ENCODE results near the gene PLGRKT. TPM values are rescaled to one million over a fixed set of nuclear protein-coding genes. Genes with fewer than 3 reads are reported as not detected.

Gene PLGRKT
- total RNA-seq, 2 experiments from 2014 or later = 10.4 to 26.1 TPM

GRCh38 chr9:5450359-5451091 lies 12.8 kb upstream of the PLGRKT start, which contains the start of gene CD274:
Gene CD274 (plus strand): TSS chr9:5450542. CDS start chr9:5456114, 5,572 bp downstream.
- no TSS peak for BruUV-seq (replicated peaks)
- no peaks in the 10 kb centered on the region for H3K36me3 ChIP-seq (ENCODE audit: insufficient read depth, low read length)
- ChIA-PET POLR2A (interaction anchor here (0.8 to 2.1 kb wide), 11 partner anchors 9 to 154 kb away, joined by 3 to 17 read pairs (median 3); partner anchors contain the start of gene PLGRKT), CTCF (ENCODE audit: unreplicated experiment) (interaction anchor here (0.6 to 1.5 kb wide), 7 partner anchors 12 to 526 kb away, joined by 3 to 6 read pairs (median 4); no protein-coding TSS in a partner anchor)
- peak; percentile 74 for DNase-seq (ENCODE audit: low spot score)
- intact Hi-C loops (cut with micrococcal nuclease; ENCODE audit: unreplicated experiment) = loop anchor here (1.0 to 10.0 kb wide), 3 partner anchors 80 to 324 kb away; no protein-coding TSS in a partner anchor
- H3K27ac ChIP-seq (ENCODE audit: low read depth, low read length, poor library complexity, severe bottlenecking) = no peak within 1 kb of the TSS
- H2AFZ ChIP-seq (ENCODE audit: low read length) = peak within 1 kb of the TSS; percentile 82
- H4K20me1 ChIP-seq (ENCODE audit: insufficient read depth, low read length) = no peaks in the 10 kb centered on the region
- no peaks in the 10 kb centered on the region for H3K79me2 ChIP-seq (ENCODE audit: insufficient read depth, low read depth, low read length)
- TF ChIP-seq CTCF (conservative IDR thresholded peaks at IDR 0.05; ENCODE audit: low read length) (peak; percentile 81), EZH2phosphoT487 (IDR thresholded peaks at IDR 0.05; ENCODE audit: borderline replicate concordance, low read depth, low read length) (no peak)
- peak within 1 kb of the TSS; percentile 71 for H3K4me3 ChIP-seq (ENCODE audit: low read depth, low read length, poor library complexity, severe bottlenecking)
- H3K9me3 ChIP-seq (ENCODE audit: low read length) = no peaks in the 10 kb centered on the region
- H3K4me1 ChIP-seq (ENCODE audit: insufficient read depth, low read length, poor library complexity, severe bottlenecking) = peaks cover 25% of the 10 kb centered on the region
- H3K4me2 ChIP-seq (ENCODE audit: low read length) = peak within 1 kb of the TSS; percentile 72
- H3K9me2 ChIP-seq (ENCODE audit: insufficient read depth, low read length) = no peaks in the 10 kb centered on the region

DNA sequence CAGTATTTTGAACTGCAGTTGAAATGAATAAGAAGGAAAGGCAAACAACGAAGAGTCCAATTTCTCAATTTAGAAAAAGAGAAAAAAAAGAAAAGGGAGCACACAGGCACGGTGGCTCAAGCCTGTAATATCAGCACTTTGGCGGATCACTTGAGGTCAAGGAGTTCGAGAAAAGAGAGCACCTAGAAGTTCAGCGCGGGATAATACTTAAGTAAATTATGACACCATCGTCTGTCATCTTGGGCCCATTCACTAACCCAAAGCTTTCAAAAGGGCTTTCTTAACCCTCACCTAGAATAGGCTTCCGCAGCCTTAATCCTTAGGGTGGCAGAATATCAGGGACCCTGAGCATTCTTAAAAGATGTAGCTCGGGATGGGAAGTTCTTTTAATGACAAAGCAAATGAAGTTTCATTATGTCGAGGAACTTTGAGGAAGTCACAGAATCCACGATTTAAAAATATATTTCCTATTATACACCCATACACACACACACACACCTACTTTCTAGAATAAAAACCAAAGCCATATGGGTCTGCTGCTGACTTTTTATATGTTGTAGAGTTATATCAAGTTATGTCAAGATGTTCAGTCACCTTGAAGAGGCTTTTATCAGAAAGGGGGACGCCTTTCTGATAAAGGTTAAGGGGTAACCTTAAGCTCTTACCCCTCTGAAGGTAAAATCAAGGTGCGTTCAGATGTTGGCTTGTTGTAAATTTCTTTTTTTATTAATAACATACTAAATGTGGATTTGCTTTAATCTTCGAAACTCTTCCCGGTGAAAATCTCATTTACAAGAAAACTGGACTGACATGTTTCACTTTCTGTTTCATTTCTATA lies 12.0 kb upstream of the PLGRKT start:
- CTCF ChIA-PET (ENCODE audit: unreplicated experiment) = interaction anchor here (0.6 to 1.5 kb wide), 6 partner anchors 11 to 525 kb away, joined by 3 to 6 read pairs (median 4); no protein-coding TSS in a partner anchor
- POLR2A ChIA-PET = interaction anchor here (0.8 to 2.1 kb wide), 11 partner anchors 10 to 155 kb away, joined by 3 to 17 read pairs (median 3); partner anchors contain the start of gene PLGRKT
- H3K9me2 ChIP-seq (ENCODE audit: insufficient read depth, low read length) = no peaks in the 10 kb centered on the region

More for the DNA sequence above, 12.0 kb upstream of the PLGRKT start:
- peaks cover 18% of the 10 kb centered on the region for H3K4me1 ChIP-seq (ENCODE audit: insufficient read depth, low read length, poor library complexity, severe bottlenecking)
- no TSS peak for BruUV-seq (replicated peaks)
- H3K9me3 ChIP-seq (ENCODE audit: low read length) = no peaks in the 10 kb centered on the region
- H4K20me1 ChIP-seq (ENCODE audit: insufficient read depth, low read length) = no peaks in the 10 kb centered on the region
- intact Hi-C loops (cut with micrococcal nuclease; ENCODE audit: unreplicated experiment) = loop anchor here (1.0 to 10.0 kb wide), 3 partner anchors 81 to 325 kb away; no protein-coding TSS in a partner anchor
- peak overlapping the region; percentile 71 for H3K4me3 ChIP-seq (ENCODE audit: low read depth, low read length, poor library complexity, severe bottlenecking)
- DNase-seq (ENCODE audit: low spot score) = no peak
- H3K27ac ChIP-seq (ENCODE audit: low read depth, low read length, poor library complexity, severe bottlenecking) = no peak overlapping the region
- peak overlapping the region; percentile 72 for H3K4me2 ChIP-seq (ENCODE audit: low read length)
- H3K79me2 ChIP-seq (ENCODE audit: insufficient read depth, low read depth, low read length) = no peaks in the 10 kb centered on the region
- H2AFZ ChIP-seq (ENCODE audit: low read length) = peak overlapping the region; percentile 82
- TF ChIP-seq CTCF (conservative IDR thresholded peaks at IDR 0.05; ENCODE audit: low read length) (no peak), EZH2phosphoT487 (IDR thresholded peaks at IDR 0.05; ENCODE audit: borderline replicate concordance, low read depth, low read length) (no peak)
- H3K36me3 ChIP-seq (ENCODE audit: insufficient read depth, low read length) = no peaks in the 10 kb centered on the region
